Measurements from ENCODE around the gene PTPRM.
A peak's percentile ranks its signal among the peaks of the same experiment; 100 is the strongest.

The PTPRM gene

GRCh38 chr18:7902399-7902839, 335.3 kb downstream of the PTPRM start:
- DNase-seq, result no peak

- no peak for DNase-seq
Measured at GRCh38 chr18:7904529-7904928, 337.4 kb downstream of the PTPRM start.

- DNase-seq, result no peak
Measured at GRCh38 chr18:7908681-7909299, 341.7 kb downstream of the PTPRM start.

GRCh38 chr18:7914834-7915670, 347.9 kb downstream of the PTPRM start:
- DNase-seq, result no peak

GRCh38 chr18:7918701-7919100, 351.6 kb downstream of the PTPRM start:
- no peak for DNase-seq

- no peak for DNase-seq
Measured at GRCh38 chr18:7919565-7919964, 352.4 kb downstream of the PTPRM start.

- no peak for DNase-seq
Measured at GRCh38 chr18:7921938-7922587, 354.9 kb downstream of the PTPRM start.

- no peak for DNase-seq
Measured at GRCh38 chr18:7923105-7923504, 356.0 kb downstream of the PTPRM start.

GRCh38 chr18:7924616-7925015, 357.5 kb downstream of the PTPRM start:
- no peak for DNase-seq

- no peak for DNase-seq
Measured at GRCh38 chr18:7926526-7926925, 359.4 kb downstream of the PTPRM start.

- no peak for DNase-seq
Measured at GRCh38 chr18:7927119-7927518, 360.0 kb downstream of the PTPRM start.

- no peak for DNase-seq
Measured at GRCh38 chr18:7931763-7932162, 364.6 kb downstream of the PTPRM start.

GRCh38 chr18:7937268-7937667, 370.2 kb downstream of the PTPRM start:
- no peak for DNase-seq

- no peak for DNase-seq
Measured at GRCh38 chr18:7939521-7939920, 372.4 kb downstream of the PTPRM start.

- DNase-seq, result no peak
Measured at GRCh38 chr18:7940379-7940778, 373.3 kb downstream of the PTPRM start.

- DNase-seq, result no peak
Measured at GRCh38 chr18:7940971-7941370, 373.9 kb downstream of the PTPRM start.

GRCh38 chr18:7941533-7941932, 374.4 kb downstream of the PTPRM start:
- DNase-seq, result no peak

- DNase-seq, result no peak
Measured at GRCh38 chr18:7945882-7946281, 378.8 kb downstream of the PTPRM start.

- peak; percentile 32 for DNase-seq
Measured at GRCh38 chr18:7946734-7947377, 379.7 kb downstream of the PTPRM start.

GRCh38 chr18:7950380-7951136, 383.4 kb downstream of the PTPRM start:
- DNase-seq, result no peak

- DNase-seq, result no peak
Measured at GRCh38 chr18:7953095-7953958, 386.2 kb downstream of the PTPRM start.

- DNase-seq, result no peak
Measured at GRCh38 chr18:7954238-7954637, 387.1 kb downstream of the PTPRM start.

Data from retina (tissue), 1 donor.